ENCODE results near the gene SLC5A2.

Gene SLC5A2

GRCh38 chr16:31451681-31452351 lies 31.1 kb upstream of the SLC5A2 start:
- DNase-seq (ENCODE audit: insufficient read length, low spot score) (no peak), FAIRE-seq (no peak)

GRCh38 chr16:31452631-31453106 lies 30.3 kb upstream of the SLC5A2 start:
- FAIRE-seq (no peak), DNase-seq (ENCODE audit: insufficient read length, low spot score) (no peak)
- TF ChIP-seq POLR2AphosphoS5 (IDR thresholded peaks at IDR 0.05; ENCODE audit: low read depth, low read length) (no peak), PAX5 (IDR thresholded peaks at IDR 0.05; ENCODE audit: insufficient read depth, low read length, severe bottlenecking) (no peak), POLR2A (IDR thresholded peaks at IDR 0.05; ENCODE audit: low read depth, low read length) (no peak), POU2F2 (IDR thresholded peaks at IDR 0.05; ENCODE audit: low read depth, low read length) (no peak), TAF1 (IDR thresholded peaks at IDR 0.05; ENCODE audit: low read depth, low read length) (no peak), SPI1 (IDR thresholded peaks at IDR 0.05; ENCODE audit: low read depth, low read length) (no peak)

More at GRCh38 chr16:31451681-31452351, 31.1 kb upstream of the SLC5A2 start:
- TF ChIP-seq POLR2A (IDR thresholded peaks at IDR 0.05; ENCODE audit: low read depth, low read length) (no peak), PAX5 (IDR thresholded peaks at IDR 0.05; ENCODE audit: insufficient read depth, low read length, severe bottlenecking) (no peak), SPI1 (IDR thresholded peaks at IDR 0.05; ENCODE audit: low read depth, low read length) (no peak), POU2F2 (IDR thresholded peaks at IDR 0.05; ENCODE audit: low read depth, low read length) (no peak), TAF1 (IDR thresholded peaks at IDR 0.05; ENCODE audit: low read depth, low read length) (no peak), POLR2AphosphoS5 (IDR thresholded peaks at IDR 0.05; ENCODE audit: low read depth, low read length) (no peak)

- no peak for TF ChIP-seq POLR2AphosphoS5 (IDR thresholded peaks at IDR 0.05; ENCODE audit: low read depth, low read length)
- no peak for TF ChIP-seq PAX5 (IDR thresholded peaks at IDR 0.05; ENCODE audit: insufficient read depth, low read length, severe bottlenecking)
- TF ChIP-seq SPI1 (IDR thresholded peaks at IDR 0.05; ENCODE audit: low read depth, low read length) = no peak
- TF ChIP-seq POLR2A (IDR thresholded peaks at IDR 0.05; ENCODE audit: low read depth, low read length) = no peak
- no peak for TF ChIP-seq TAF1 (IDR thresholded peaks at IDR 0.05; ENCODE audit: low read depth, low read length)
- TF ChIP-seq POU2F2 (IDR thresholded peaks at IDR 0.05; ENCODE audit: low read depth, low read length) = no peak
- FAIRE-seq (no peak), DNase-seq (ENCODE audit: insufficient read length, low spot score) (no peak)
Observed at GRCh38 chr16:31453255-31454204, 29.4 kb upstream of the SLC5A2 start.

GRCh38 chr16:31455601-31456314 lies 27.2 kb upstream of the SLC5A2 start:
- DNase-seq (ENCODE audit: insufficient read length, low spot score) = no peak
- TF ChIP-seq PAX5 (IDR thresholded peaks at IDR 0.05; ENCODE audit: insufficient read depth, low read length, severe bottlenecking) (no peak), POU2F2 (IDR thresholded peaks at IDR 0.05; ENCODE audit: low read depth, low read length) (no peak), POLR2A (IDR thresholded peaks at IDR 0.05; ENCODE audit: low read depth, low read length) (no peak), TAF1 (IDR thresholded peaks at IDR 0.05; ENCODE audit: low read depth, low read length) (no peak), POLR2AphosphoS5 (IDR thresholded peaks at IDR 0.05; ENCODE audit: low read depth, low read length) (no peak), SPI1 (IDR thresholded peaks at IDR 0.05; ENCODE audit: low read depth, low read length) (no peak)
- FAIRE-seq = no peak

GRCh38 chr16:31456988-31457360 lies 25.9 kb upstream of the SLC5A2 start:
- DNase-seq (ENCODE audit: insufficient read length, low spot score) (no peak), FAIRE-seq (no peak)
- TF ChIP-seq POLR2AphosphoS5 (IDR thresholded peaks at IDR 0.05; ENCODE audit: low read depth, low read length) (no peak), PAX5 (IDR thresholded peaks at IDR 0.05; ENCODE audit: insufficient read depth, low read length, severe bottlenecking) (no peak), POU2F2 (IDR thresholded peaks at IDR 0.05; ENCODE audit: low read depth, low read length) (no peak), TAF1 (IDR thresholded peaks at IDR 0.05; ENCODE audit: low read depth, low read length) (no peak)

- peak; percentile 51 for FAIRE-seq
- DNase-seq (ENCODE audit: insufficient read length, low spot score) = peak; percentile 59
Observed at GRCh38 chr16:31458073-31458843, 24.7 kb upstream of the SLC5A2 start.

GRCh38 chr16:31458844-31459686 lies 23.9 kb upstream of the SLC5A2 start, which contains the start of gene ARMC5:
Gene ARMC5, plus strand, starts transcription at chr16:31459501. Its CDS starts 24 bp downstream, at chr16:31459525.
- FAIRE-seq = no peak
- peak; percentile 49 for TF ChIP-seq PAX5 (IDR thresholded peaks at IDR 0.05; ENCODE audit: insufficient read depth, low read length, severe bottlenecking)
- peak; percentile 88 for TF ChIP-seq POLR2A (IDR thresholded peaks at IDR 0.05; ENCODE audit: low read depth, low read length)
- TF ChIP-seq SPI1 (IDR thresholded peaks at IDR 0.05; ENCODE audit: low read depth, low read length) = peak; percentile 83
- peak; percentile 73; the same call in 1 of the 2 replicates for TF ChIP-seq POU2F2 (IDR thresholded peaks at IDR 0.05; ENCODE audit: low read depth, low read length)
- peak; percentile 91 for TF ChIP-seq POLR2AphosphoS5 (IDR thresholded peaks at IDR 0.05; ENCODE audit: low read depth, low read length)
- peak; percentile 91 for TF ChIP-seq TAF1 (IDR thresholded peaks at IDR 0.05; ENCODE audit: low read depth, low read length)

More at GRCh38 chr16:31458073-31458843, 24.7 kb upstream of the SLC5A2 start:
- no peak for TF ChIP-seq PAX5 (IDR thresholded peaks at IDR 0.05; ENCODE audit: insufficient read depth, low read length, severe bottlenecking)
- TF ChIP-seq TAF1 (IDR thresholded peaks at IDR 0.05; ENCODE audit: low read depth, low read length) = peak; percentile 69
- no peak; the same call in 1 of the 2 replicates for TF ChIP-seq POLR2AphosphoS5 (IDR thresholded peaks at IDR 0.05; ENCODE audit: low read depth, low read length)
- TF ChIP-seq POLR2A (IDR thresholded peaks at IDR 0.05; ENCODE audit: low read depth, low read length) = peak; percentile 42; the same call in 1 of the 2 replicates
- TF ChIP-seq SPI1 (IDR thresholded peaks at IDR 0.05; ENCODE audit: low read depth, low read length) = no peak
- peak; percentile 71 for TF ChIP-seq POU2F2 (IDR thresholded peaks at IDR 0.05; ENCODE audit: low read depth, low read length)

More at GRCh38 chr16:31458844-31459686, 23.9 kb upstream of the SLC5A2 start, which contains the start of gene ARMC5:
- peak; percentile 79 for DNase-seq (ENCODE audit: insufficient read length, low spot score)
